HG02938 (cell line): ENCODE data around the gene ACADL.

Experiments
- ATAC-seq: cut with Tn5 transposase; IDR thresholded peaks from one replicate; pipeline ENCODE4 v1.9.1; 2021; ENCODE audit warnings: mild to moderate bottlenecking, moderate library complexity; ENCODE audit not compliant: unreplicated experiment

Gene ACADL

DNA sequence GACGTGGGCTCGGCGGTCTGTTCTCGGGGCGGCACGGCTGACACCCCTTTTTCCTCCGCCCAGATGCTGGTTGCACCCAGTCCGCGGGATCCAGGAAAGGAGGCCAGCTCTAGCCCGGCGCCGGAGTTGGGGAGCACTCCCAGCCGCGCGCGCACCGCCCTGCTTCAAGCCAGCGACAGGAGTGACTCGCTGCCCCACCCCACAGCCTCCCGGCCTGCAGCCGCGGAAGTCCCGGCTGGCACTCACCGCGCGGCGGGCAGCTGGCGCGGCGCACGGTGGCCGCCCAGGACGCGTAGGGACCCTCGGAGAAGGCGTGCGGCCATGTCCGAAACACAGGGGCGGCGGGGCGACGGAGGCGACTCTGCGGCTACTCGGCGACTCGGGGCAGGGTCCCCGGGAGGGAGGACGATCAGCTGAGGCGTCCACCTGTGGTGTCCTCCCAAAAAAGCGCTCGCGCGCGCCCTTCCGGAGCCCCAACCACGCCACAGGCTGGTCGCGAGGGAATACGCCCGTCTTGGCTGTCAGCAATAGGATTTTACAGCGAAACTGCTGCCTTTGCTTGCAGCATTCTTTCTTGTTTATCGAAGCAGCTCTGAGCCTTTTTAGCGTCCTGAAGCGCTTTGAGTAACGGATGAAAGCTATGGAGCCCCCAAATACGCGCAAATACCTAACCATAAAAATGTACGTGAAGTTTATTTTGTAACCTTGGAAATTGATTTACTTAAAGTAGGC is at the start of gene ACADL:
Gene ACADL (minus strand): TSS at position 507 of the 732 bp plus-strand sequence. CDS start 184 bp downstream, at position 323.
- peak; percentile 34 for ATAC-seq

- ATAC-seq = no peak
Measured at GRCh38 chr2:210271300-210271699, 46.1 kb upstream of the ACADL start.

- ATAC-seq = no peak
Measured at GRCh38 chr2:210269148-210269547, 43.9 kb upstream of the ACADL start.

GRCh38 chr2:210268281-210268680 is 43.0 kb upstream of the ACADL start:
- ATAC-seq = no peak

DNA sequence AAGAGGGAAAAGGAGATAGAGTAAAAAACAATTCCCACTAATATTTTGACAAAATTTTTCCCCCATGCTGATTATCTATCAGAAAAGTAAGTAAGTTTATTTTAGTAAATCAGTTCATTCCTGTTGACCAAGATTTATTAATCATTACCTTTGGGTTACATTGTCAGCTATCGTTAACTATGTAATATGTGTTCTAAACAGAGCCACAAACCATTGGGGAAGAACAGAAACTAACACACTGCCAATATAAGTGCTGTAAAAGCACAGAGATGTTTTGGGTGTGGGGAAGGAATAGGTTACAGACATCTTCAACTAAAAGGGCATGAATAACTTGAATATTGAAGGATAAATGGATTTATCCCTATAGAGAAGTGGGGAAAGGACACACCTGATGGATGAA is 42.5 kb upstream of the ACADL start:
- no peak for ATAC-seq

GRCh38 chr2:210264282-210264681 is 39.0 kb upstream of the ACADL start:
- ATAC-seq = no peak

DNA sequence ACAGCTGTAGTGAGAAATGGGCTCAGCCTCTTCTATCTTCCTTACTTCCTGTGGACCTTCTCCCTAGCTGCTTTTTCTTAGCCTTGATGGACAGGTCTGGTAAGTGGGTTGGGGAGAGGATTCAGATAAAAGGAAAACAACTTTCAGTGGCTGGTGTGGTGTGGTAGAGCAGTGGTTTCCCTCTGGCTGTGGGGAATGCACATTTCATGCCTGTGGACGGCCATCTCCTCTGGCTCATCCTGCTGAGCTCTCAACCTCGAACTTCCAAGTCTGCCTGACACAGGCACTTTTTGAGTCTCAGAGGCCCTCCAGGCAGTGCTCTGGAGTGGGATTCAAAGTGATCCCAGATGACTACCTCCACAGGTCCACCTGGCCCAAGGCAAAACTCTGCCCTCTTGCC is 38.6 kb upstream of the ACADL start:
- ATAC-seq = no peak

- no peak for ATAC-seq
Measured at GRCh38 chr2:210262036-210262435, 36.8 kb upstream of the ACADL start.

DNA sequence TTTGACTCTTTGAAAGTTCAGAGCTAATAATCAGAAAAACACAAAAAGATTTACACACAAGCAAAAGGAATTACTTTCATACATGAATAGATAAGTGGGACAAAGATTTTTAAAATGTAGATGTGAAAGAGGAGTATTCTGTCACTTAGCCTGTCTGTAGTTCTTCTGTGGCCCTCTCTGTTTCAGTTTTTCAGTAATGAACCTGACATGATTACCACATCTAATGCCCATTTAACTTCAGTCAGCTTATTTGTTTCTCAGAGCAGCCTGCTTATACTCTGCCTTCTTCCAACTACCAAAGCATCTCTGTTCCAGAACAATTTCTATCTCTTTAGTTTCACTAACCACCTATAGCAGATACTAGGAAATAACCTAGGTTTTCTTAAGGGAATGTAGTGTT is 34.4 kb upstream of the ACADL start:
- ATAC-seq = no peak

DNA sequence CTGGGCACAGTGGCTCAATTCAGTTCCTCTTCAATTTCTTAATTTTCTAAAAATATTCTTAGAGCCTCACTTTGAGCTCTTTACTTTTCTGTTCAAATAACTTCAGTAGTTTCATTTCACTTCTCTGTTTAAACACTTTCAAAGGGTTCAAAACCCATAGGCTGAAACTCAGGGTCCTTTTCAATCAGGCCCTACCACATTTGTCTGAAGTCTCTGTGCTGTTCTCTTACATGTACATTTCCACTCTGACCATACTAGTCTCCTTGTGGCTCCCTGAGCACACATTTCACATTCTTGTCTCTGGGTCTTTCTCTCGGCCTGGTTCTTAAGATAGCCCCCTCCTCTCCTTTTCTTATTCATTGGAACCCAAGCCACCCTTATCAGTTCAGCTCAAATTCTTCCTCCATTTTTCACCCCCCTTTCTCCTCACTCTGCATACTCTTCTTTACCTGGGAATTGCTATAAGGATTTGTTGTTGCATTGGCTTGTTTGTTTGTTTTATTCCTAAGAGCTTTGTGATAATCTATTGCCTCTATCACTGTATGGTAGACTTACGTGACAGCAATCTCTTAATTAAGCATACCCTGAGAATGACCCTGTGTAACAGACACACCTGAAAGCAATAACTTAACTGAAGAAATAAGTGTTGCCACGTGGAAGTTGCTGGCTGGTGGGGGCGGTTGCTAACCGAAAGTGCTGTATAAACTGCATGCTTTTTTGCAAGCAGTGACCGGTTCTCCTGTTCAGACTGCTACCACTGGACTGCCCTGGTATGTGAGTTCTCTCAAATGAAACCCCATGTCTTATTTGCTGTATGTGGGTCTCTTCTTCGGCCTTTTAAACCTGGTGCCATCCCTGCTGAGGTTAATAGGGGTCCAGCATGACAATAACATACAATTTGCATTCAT is 27.7 kb upstream of the ACADL start:
- no peak for ATAC-seq

DNA sequence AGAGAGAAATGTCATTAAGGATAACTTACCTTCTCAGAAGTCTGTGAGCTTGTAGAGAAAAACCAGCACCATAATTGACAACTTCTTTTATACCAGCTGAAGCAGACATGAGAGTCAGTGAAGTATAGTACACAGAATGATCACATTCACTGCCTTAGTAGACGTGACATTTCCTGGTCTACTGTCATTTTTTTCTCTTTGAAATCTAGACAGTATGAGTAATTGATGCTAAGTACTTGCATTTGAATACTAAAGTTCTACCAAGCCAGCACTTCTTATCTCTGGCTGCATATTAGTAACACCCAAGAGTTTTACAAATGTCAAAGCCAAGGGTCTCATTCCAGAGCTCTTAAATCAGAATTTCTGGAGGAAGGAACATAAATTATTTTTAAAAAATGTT is 25.4 kb upstream of the ACADL start:
- ATAC-seq = no peak

DNA sequence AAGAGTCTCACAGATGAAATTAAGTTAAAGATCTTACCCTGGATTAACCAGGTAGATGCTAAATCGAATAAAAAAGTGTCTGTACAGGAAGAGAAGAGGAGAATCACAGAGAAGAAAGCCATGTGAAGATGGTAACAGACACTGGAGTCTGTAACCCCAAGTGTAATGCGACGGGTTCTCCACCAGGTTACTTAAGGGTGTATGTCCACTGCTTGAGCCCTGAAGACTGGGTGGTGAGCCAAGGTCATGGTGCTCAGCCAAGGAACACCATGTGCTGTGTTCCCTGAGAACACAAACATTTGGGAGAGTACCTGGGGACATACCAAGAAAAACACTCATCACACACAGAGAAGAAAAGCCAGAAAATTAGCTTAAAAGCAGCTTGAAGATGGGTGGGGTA is 8.2 kb upstream of the ACADL start:
- ATAC-seq = no peak

DNA sequence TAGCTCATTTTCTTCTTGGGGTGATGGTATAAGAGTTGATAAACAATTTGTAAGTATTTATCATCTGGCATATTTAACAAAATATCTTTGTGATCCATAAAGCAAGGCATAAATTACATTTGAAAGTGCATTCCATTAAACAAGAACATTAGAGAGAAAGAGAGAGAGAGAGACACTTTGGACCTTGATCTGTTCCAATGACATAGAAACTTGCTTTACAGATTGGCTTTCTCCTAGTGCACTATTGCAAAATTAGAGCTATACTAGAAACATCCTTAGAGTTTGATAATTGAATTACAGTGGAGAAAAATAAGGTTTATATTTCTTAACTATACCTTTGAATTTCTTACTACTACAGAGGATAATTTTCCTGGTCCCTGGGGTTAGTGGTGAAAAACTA is 5.7 kb upstream of the ACADL start:
- ATAC-seq = no peak

GRCh38 chr2:210230518-210230917 is 5.3 kb upstream of the ACADL start:
- ATAC-seq = no peak

DNA sequence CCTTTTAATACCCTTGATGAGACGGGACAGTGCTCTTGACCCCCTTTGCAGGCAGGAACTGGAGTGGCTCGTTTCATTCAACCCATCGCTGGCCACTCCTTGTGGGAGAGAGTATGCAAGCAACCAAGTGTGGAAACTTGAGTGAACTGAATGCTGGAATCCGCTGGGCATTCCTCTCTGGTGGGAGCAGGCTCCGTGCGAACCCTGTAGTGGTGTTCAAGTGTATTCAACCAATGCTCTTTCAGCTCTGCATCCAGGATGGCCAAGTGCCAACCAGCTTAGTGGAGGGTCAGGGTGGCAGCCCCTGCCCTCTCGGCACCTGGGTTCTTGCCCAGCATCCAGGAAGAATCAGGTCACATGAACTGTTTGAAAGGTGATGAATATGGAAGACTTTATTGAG is 3.3 kb upstream of the ACADL start:
- no peak for ATAC-seq

- ATAC-seq = no peak
Measured at GRCh38 chr2:210227290-210228088, 2.2 kb upstream of the ACADL start.

DNA sequence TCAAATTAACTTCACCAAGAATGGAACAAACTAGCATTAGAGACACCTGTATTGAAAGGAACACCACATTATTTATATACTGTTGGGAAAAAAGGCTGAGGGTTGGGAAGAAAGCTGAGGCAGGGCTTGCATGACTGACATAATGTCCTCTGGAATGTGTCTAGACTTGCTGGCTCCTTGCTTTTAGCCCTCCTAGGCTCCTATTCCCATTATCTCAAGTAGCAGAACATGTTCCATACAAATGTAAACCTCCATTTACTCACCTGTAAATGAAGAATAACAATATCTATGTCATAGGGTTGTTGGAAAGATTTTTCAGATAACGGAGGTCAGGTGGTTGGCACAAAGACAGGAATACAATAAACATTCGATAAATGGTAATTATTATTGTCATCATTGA is 976 bp upstream of the ACADL start:
- ATAC-seq = no peak

DNA sequence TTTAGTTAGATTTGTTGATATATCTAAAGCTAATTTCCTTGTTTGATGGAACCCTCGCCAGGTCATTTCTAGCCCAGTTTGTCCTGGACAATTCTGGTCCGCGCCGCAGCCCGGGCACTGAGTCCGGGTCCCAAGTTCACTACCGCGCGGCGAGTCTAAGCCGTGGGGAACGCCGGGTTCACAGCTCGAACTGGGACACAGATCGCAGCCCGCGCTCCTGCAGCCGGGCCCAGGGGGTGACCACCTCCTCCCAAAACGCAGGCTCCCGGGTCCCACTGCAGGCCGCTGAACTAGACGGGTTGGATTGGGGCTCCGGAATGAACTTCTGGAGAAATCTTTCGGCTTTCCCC is 681 bp downstream of the ACADL start:
- peak; percentile 7 for ATAC-seq

GRCh38 chr2:210215120-210215519 is 10.1 kb downstream of the ACADL start:
- ATAC-seq = no peak

DNA sequence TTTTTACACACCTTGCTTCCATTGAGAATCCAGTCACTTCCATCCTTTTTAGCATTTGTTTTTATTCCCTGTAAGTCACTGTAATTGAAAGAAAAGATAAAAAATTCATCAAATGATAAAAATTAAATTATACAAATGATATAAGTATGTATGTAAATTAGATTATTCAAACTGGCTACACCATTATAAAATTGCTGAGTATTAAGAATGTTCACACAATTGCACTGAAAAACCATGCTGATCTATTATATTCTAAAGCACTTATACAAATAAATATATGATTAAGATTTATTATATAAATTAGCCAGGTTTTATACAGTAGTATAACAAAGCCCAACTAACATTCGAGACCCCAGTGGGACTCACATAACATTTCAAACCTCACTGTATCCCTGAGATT is 15.1 kb downstream of the ACADL start:
- no peak for ATAC-seq

- no peak for ATAC-seq
Measured at GRCh38 chr2:210207929-210208328, 17.3 kb downstream of the ACADL start.
